ENCODE results near the gene SPATA13.
A peak's percentile ranks its signal among the peaks of the same experiment; 100 is the strongest.
"Not testable (repeated sequence)": the region's sequence is repeated elsewhere in the genome, so short reads cannot be mapped to it uniquely, and the experiment has no call there.

Gene SPATA13

DNA sequence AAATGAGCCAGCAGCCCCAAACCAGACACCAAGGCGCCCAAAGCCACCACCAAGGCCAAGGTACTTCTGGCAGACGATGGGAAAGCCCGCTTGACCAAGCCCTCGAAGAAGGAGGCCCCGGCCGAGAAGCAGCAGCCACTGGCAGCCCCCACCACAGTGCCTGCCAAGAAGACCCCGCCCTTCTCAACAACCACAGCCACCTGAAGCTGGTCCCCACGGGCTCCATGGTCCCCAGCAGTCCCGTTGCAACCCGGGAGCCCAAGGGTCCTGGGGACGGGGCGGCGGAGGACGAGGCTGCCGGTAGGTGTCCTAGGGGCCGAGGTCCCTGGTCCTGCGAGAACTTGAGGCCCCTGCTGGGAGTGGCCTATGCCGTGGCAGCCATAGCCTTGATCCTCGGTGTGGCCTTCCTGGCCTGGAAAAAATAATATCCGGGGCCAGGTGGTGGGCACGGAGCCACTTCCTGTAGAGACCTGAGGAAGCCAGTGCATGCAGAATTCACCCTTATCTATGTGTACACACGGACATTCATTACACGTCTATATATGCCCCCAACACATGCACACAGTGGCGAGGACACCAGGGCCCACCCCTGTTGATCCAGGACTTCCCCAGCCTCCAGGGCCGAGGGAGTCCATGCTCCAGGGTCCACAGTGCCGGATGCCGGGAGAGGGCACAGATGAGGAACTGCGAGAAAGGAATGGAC, 162.7 kb downstream of the SPATA13 start:
- DNase-seq (ENCODE audit: insufficient read length, low spot score): no peak
- TF ChIP-seq POLR2A (IDR thresholded peaks at IDR 0.05; ENCODE audit: low read depth, low read length): no peak
- FAIRE-seq: no peak

DNA sequence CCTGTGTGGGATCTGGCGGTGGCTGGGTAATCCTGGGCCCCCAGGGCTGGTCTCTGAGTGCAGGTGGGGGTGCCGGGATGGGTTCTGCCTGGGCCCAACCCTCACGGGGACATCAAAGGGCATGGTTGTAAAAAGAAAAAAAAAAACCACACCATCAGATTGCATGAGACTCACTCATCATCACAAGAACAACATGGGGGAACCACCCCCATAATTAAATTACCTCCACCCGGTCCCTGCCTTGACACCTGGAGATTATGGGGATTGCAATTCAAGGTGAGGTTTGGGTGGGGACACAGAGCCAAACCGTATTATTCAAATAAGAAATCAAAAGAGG, 163.2 kb downstream of the SPATA13 start:
- no peak for FAIRE-seq
- DNase-seq (ENCODE audit: insufficient read length, low spot score): no peak
- no peak for TF ChIP-seq POLR2A (IDR thresholded peaks at IDR 0.05; ENCODE audit: low read depth, low read length)

DNA sequence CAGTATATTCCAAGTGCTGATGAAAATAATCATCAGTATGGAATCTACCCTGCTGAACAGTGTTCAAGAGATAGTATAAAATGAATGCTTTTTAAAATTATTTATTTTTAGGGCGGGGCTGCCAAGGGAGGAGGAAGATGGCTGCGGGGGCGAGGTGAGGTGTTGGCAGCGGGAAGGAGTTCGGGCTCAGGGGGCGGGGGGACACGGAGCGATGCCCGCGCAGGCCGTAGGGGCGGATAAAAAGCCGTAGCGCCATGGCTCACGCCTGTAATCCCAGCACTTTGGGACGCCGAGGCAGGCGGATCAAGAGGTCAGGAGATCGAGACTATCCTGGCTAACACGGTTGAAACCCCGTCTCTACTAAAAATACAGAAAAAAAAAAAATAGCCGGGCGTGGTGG, 167.1 kb downstream of the SPATA13 start:
- FAIRE-seq; DNase-seq (ENCODE audit: insufficient read length, low spot score): not testable (repeated sequence)

DNA sequence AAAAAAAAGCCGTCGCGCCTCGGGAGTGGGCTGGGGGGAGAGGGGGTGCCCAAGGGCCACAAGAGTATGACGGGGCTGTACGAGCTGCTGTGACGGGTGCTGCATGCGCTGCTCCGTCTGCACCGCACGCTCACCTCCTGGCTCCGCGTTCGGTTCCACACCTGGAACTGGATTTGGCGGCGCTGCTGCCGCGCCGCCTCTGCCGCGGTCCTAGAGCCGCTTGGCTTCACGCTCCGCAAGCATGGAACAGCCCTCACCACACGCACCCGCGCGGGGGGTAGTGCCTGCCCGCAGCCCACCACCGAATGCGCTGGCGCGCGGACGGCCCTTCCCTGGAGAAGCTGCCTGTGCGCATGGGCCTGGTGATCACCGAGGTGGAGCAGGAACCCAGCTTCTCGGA, 167.6 kb downstream of the SPATA13 start:
- no peak for FAIRE-seq
- no peak for TF ChIP-seq POLR2A (IDR thresholded peaks at IDR 0.05; ENCODE audit: low read depth, low read length)
- DNase-seq (ENCODE audit: insufficient read length, low spot score): no peak

DNA sequence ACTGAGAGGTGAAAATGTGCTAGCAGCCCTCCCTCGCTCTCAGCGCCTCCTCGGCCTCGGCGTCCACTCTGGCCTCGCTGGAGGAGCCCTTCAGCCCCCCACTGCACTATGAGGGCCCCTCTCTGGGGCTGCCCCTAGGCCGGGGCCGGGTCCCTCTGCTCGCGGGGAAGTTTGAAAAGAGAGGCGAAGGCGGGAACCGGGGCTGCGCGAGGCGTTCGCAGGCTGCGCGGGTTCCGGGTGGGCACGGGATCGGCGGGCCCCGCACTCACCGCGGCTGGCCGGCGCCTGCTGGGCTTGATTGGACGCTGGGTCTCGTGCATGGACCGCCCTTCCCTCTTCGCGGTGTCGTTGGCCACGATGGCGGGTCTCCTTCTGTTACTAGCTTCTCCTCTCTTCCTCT, 178.2 kb downstream of the SPATA13 start:
- no peak for DNase-seq (ENCODE audit: insufficient read length, low spot score)
- FAIRE-seq: no peak

DNA sequence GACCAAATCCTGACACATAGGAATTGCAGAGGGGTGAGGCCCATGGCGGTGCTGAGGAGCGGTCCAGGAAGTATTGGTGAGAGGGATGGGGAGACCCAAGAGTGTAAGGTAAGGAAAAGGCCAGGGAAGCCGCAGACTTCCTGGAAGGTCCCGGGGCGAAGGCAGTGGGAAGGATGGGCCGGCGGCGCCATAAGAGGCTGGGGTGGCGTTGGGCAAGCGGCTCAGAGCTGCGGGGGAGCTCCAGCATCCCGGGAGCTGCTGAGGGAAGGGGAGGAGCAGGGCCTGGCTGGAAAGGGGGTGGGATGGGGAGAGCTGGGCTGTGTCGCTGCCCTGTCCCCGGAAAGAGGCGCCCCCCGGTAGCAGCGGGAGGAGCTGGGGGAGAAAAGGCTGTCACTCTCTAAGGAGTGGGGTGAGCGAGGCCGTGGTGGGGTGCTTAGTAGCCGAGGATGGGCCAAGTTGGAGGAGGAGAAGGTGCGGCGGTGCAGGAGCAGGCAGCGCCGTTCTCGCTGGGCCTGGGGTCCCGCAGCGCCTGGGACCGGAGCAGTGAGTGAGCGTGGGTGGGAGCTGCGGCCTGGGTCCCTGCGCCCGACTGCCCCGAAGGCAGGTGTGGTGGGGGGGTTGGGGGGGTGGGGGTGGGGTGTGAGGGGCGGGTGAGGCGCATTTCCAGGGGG, 179.6 kb downstream of the SPATA13 start:
- FAIRE-seq (no peak), DNase-seq (ENCODE audit: insufficient read length, low spot score) (no peak)
- no peak for TF ChIP-seq POLR2A (IDR thresholded peaks at IDR 0.05; ENCODE audit: low read depth, low read length)

More for the DNA sequence above, 178.2 kb downstream of the SPATA13 start:
- no peak for TF ChIP-seq POLR2A (IDR thresholded peaks at IDR 0.05; ENCODE audit: low read depth, low read length)

DNA sequence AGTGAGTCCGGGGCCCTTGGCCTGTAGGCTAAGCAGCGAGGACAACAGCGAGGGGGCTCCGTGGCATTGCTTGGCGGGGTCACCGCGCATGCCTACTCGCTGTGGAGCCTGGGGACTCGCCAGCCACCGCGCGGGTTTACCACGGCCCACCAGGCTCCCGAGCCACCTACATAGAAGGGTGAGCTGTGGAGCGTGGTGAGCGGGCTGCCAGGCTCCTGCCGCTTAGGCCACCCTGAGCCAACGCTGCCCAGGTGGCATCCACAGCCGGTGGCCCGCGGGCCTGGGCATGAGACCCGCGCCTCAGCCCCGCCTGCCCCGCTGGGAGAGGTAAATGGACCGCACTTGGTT, 180.1 kb downstream of the SPATA13 start:
- no peak for TF ChIP-seq POLR2A (IDR thresholded peaks at IDR 0.05; ENCODE audit: low read depth, low read length)
- no peak for DNase-seq (ENCODE audit: insufficient read length, low spot score)
- no peak for FAIRE-seq

DNA sequence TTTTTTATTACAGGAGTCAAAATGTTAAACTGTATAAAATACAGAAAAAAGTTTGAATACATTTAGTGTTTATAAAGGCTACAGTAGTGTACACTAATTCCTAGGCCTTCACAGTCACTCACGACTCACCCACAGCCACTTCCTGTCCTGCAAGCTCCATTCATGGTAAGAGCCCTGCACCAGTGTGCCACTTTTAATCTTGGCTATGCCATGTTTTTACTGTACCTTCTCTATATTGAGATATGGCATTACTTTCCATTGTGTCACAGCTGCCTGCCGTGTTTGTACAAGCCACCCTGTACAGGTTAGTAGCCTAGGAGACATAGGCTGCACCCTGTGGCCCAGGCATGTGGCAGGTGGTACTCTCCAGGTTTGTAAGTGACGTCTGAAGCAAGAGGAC, 180.9 kb downstream of the SPATA13 start:
- DNase-seq (ENCODE audit: insufficient read length, low spot score): peak; percentile 9
- TF ChIP-seq POLR2A (IDR thresholded peaks at IDR 0.05; ENCODE audit: low read depth, low read length): no peak
- FAIRE-seq: no peak

DNA sequence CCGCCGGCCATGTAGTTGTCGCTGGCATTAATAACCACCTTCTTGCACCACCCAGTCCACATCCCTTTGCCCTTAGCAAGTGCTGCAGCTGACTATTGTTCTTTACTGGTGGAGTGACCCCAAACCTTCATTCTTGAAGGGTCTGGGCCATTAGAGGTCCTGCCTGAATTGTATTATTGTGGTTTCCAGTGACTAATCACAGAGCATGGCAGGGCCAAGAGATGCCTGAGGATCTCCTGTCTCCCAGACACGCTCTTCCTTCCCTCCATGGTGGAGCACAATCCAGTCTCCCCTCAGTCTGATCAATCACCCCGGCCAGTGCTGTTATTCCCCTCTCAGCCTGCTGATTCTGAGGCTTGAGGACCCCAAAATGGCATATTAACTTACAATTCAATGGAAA, 187.9 kb downstream of the SPATA13 start:
- TF ChIP-seq POLR2A (IDR thresholded peaks at IDR 0.05; ENCODE audit: low read depth, low read length): no peak
- FAIRE-seq (no peak), DNase-seq (ENCODE audit: insufficient read length, low spot score) (no peak)

DNA sequence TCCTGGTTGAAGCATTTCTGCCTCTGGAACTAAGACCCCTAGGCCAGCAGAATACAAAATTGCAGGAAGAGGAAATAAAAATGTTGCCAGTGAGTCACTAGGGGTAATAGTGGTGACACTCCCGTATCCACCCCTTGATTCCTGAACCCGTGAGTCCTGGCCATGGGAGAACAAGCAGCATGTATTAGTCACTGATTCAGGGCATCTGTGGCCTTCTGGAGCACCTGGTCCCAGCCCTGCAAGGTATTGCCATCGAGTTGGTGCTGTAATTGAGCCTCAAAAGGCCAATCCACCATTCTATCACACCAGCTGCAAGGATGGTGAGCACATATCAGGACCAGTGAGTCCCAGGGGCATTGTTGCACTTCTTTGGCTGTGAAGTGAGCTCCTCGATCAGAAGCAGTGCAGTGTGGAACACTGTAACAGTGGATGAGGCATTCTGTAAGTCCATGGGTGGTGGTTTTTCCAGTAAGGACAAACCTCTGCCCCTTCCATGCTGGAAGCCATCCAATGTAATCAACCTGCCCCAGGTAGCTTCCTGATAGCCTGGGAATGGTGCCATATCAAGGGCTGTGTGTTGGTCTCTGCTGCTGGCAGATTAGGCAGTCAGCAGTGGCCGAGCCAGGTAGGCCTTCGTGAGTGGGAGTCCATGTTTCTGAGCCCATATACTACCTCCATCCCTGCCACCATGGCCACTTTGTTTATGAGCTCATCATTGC, 188.4 kb downstream of the SPATA13 start:
- DNase-seq (ENCODE audit: insufficient read length, low spot score) (no peak), FAIRE-seq (no peak)
- TF ChIP-seq POLR2A (IDR thresholded peaks at IDR 0.05; ENCODE audit: low read depth, low read length): no peak

DNA sequence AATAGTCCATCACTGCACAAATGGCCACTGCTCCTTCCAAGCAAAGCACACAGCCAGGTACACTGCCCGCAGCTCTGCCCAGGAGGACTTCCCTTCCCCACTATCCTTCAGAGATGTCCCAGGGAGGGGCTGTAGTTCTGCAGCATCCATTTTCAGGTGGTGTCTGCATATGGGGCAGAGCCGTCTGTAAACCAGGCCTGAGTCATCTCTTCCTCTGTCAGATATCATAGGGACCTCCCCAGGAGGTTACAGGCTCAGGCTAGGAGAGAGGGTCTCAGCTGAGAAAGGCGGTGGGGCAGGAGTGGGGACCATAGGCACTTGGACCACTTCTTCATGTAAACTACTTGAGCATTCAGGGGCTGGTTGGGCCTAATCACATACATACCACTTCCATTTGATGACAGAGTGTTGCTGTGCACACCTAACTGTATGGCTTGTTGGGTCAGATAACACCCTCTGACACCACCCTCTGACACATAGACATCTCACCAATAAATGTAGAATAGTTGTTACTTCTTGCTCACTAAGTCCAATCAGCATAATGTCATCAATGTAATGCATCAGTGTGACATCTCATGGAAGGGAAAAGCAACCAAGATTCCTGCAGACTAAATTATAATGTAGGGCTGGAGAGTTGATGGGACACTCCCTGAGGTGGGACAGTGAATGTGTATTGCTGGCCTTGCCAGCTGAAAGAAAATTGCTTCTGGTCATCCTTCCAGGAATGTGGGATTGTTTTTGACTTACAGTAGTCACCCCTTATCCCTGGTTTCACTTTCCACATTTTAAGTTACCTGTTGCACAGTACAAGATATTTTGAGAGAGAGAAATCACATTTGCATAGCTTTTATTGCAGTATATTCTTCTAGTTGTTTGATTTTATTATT, 189.5 kb downstream of the SPATA13 start:
- FAIRE-seq; DNase-seq (ENCODE audit: insufficient read length, low spot score): not testable (repeated sequence)

DNA sequence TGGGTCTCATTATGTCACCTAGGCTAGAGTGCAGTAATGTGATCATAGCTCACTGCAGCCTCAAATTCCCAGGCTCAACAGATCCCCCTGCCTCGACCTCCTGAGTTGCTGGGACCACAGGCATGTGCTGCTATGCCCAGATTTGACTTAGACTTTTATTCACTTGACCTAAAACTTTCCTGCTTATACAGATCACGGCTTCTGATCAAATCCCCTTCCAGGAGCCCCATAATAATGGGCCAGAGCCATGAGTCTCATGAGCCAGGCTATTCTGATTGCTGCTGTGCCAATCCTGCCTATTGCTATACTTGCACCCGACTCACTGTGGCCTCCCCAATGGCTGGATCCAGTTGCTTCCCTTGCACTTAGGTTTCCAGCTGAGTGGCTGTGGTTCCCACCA, 190.9 kb downstream of the SPATA13 start:
- TF ChIP-seq POLR2A (IDR thresholded peaks at IDR 0.05; ENCODE audit: low read depth, low read length): no peak
- DNase-seq (ENCODE audit: insufficient read length, low spot score) (no peak), FAIRE-seq (no peak)

DNA sequence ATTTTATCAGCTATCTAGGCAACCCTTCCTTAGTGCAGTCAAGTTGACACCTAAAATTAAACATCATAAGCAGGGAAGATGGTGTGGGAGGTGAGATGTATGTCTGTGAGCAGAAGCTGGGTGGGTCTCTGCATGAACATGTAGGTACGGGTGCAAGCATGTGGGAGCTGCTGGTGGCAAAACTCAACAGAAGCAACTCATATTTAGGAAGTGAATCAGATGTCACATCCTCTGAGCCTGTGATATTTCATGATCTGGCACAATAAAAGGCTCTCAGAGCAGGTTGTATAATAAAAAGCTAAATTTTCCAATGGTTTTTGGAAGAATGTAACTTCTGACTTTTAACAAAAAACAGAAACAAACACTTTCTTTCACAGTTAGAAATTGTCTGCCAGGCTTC, 193.2 kb downstream of the SPATA13 start:
- TF ChIP-seq POLR2A (IDR thresholded peaks at IDR 0.05; ENCODE audit: low read depth, low read length): no peak
- FAIRE-seq: no peak
- no peak for DNase-seq (ENCODE audit: insufficient read length, low spot score)

DNA sequence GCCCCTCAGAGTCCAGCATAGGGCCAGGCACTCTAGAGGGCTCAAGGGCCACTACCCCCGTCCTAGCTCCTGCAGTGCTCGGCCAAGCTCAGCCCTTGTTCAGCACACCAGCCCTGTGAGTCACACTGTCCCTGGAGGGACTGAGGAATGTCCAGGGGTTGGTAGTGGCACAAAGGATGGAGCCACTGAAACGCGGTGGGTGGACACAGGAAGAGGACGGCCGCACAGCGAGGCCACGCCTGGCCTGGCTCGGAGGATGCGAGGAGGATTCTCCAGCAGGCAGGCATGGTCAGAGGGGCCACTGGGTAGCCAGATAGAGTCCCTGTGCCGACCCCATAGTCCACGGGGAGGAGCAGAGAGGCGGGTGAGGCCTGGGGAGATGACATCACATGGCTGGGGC, 194.6 kb downstream of the SPATA13 start:
- DNase-seq (ENCODE audit: insufficient read length, low spot score) (no peak), FAIRE-seq (no peak)
- TF ChIP-seq POLR2A (IDR thresholded peaks at IDR 0.05; ENCODE audit: low read depth, low read length): no peak
